ENCODE results near the gene S100A4.

- TF ChIP-seq CTCF (IDR thresholded peaks at IDR 0.05) (peak; percentile 74 to 80 (median 76)), EP300 (IDR thresholded peaks at IDR 0.05) (no peak)
Observed at GRCh38 chr1:153572569-153573015, 27.0 kb upstream of the S100A4 start.
